ENCODE data around the gene ZNF888. TPM values are rescaled to one million over a fixed set of nuclear protein-coding genes. Genes with fewer than 3 reads are reported as not detected.

Gene ZNF888
- total and polyA plus RNA-seq, 9 of the 15 experiments (the other 6 are each of a cell fraction or from before 2014, with no cell fraction given): 1.6 to 13.3 (median 9.9) TPM

- TF ChIP-seq MCM2 (IDR thresholded peaks at IDR 0.05; ENCODE audit: low read depth): no peak
- TF ChIP-seq, protein P1, sequence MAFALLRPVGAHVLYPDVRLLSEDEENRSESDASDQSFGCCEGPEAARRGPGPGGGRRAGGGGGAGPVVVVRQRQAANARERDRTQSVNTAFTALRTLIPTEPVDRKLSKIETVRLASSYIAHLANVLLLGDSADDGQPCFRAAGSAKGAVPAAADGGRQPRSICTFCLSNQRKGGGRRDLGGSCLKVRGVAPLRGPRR (CRISPR knock-in tag; IDR thresholded peaks at IDR 0.05): no peak
- TF ChIP-seq ZNF785 (CRISPR knock-in tag; IDR thresholded peaks at IDR 0.05): no peak
- no peak for TF ChIP-seq MIER1 (IDR thresholded peaks at IDR 0.05; ENCODE audit: low read depth)
- TF ChIP-seq ARNT (IDR thresholded peaks at IDR 0.05): no peak
- TF ChIP-seq ETV1 (tag; conservative IDR thresholded peaks at IDR 0.05; ENCODE audit: low read depth): no peak; the same call in 1 of the 2 replicates
- TF ChIP-seq JUN (IDR thresholded peaks at IDR 0.05; ENCODE audit: borderline replicate concordance, low read depth, low read length): peak; percentile 51; the same call in 1 of the 2 replicates
- no peak for TF ChIP-seq JUN (CRISPR knock-in tag; IDR thresholded peaks at IDR 0.05; ENCODE audit: borderline replicate concordance)
- TF ChIP-seq MAFK (IDR thresholded peaks at IDR 0.05; ENCODE audit: low read length): no peak
- no peak for TF ChIP-seq ZNF75A (CRISPR knock-in tag; IDR thresholded peaks at IDR 0.05)
- no peak for TF ChIP-seq SIRT6 (IDR thresholded peaks at IDR 0.05; ENCODE audit: low read depth, low read length)
- TF ChIP-seq NFE2L1 (tag; IDR thresholded peaks at IDR 0.05; ENCODE audit: borderline replicate concordance, low read depth): no peak
- TF ChIP-seq EWSR1 (IDR thresholded peaks at IDR 0.05; ENCODE audit: borderline replicate concordance, low read depth, partially characterized antibody): no peak
- TF ChIP-seq ZKSCAN8 (CRISPR knock-in tag; IDR thresholded peaks at IDR 0.05): no peak
- no peak for TF ChIP-seq STAT5B (CRISPR knock-in tag; IDR thresholded peaks at IDR 0.05)
- TF ChIP-seq POLR2AphosphoS5 (IDR thresholded peaks at IDR 0.05; ENCODE audit: control insufficient read depth, insufficient read depth, low read depth, low read length): peak; percentile 89
- TF ChIP-seq NELFE (IDR thresholded peaks at IDR 0.05; ENCODE audit: insufficient read depth, insufficient read length): no peak
- TF ChIP-seq TRIM28 (IDR thresholded peaks at IDR 0.05): no peak
- no peak for TF ChIP-seq MCM5 (IDR thresholded peaks at IDR 0.05; ENCODE audit: low read depth)
- TF ChIP-seq ZBTB34 (CRISPR knock-in tag; IDR thresholded peaks at IDR 0.05): no peak
- no peak for TF ChIP-seq DMBX1 (CRISPR knock-in tag; IDR thresholded peaks at IDR 0.05; ENCODE audit: borderline replicate concordance)
- no peak for TF ChIP-seq PHB2 (IDR thresholded peaks at IDR 0.05; ENCODE audit: low read depth)
- TF ChIP-seq MBD1 (CRISPR knock-in tag; IDR thresholded peaks at IDR 0.05): no peak
- TF ChIP-seq TOE1 (IDR thresholded peaks at IDR 0.05; ENCODE audit: borderline replicate concordance): no peak
- TF ChIP-seq TOE1 (CRISPR knock-in tag; IDR thresholded peaks at IDR 0.05; ENCODE audit: borderline replicate concordance, low read depth): no peak
- TF ChIP-seq, protein P2, sequence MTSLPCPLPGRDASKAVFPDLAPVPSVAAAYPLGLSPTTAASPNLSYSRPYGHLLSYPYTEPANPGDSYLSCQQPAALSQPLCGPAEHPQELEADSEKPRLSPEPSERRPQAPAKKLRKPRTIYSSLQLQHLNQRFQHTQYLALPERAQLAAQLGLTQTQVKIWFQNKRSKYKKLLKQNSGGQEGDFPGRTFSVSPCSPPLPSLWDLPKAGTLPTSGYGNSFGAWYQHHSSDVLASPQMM (CRISPR knock-in tag; IDR thresholded peaks at IDR 0.05): no peak
- TF ChIP-seq TRIM24 (IDR thresholded peaks at IDR 0.05): no peak
Observed at GRCh38 chr19:52942386-52943133, 19.3 kb upstream of the ZNF888 start (continued).
